IMR-90 (cell line): ENCODE measurements around the gene IL36A. TPM values are rescaled to one million over a fixed set of nuclear protein-coding genes. Genes with fewer than 3 reads are reported as not detected.

ENCODE experiments used
- ATAC-seq: fragments of 200-7000 bp; cut with Tn5 transposase; 2 replicates; pipeline ENCODE4 v1.9.1; 2020; ENCODE audit warnings: low read depth, mild to moderate bottlenecking, moderate library complexity
- BruUV-seq: library from RNA; stranded (reverse); fragments of 400-500 nt; replicated peaks from 2 replicates; lab custom pipeline; 2021; lab: Mats Ljungman, UMichigan
- CTCF ChIA-PET: fragments of 300-600 bp; formaldehyde crosslinking; extraction: SDS; loops from one replicate; lab custom pipeline; 2021; ENCODE audit warnings: antibody characterized with exemption; lab: Yijun Ruan, JAX
- POLR2A ChIA-PET: fragments of 300-600 bp; sonication (Branson Sonifier 250); formaldehyde crosslinking; loops from one replicate; lab custom pipeline; 2022; ENCODE audit warnings: antibody characterized with exemption; ENCODE audit not compliant: unreplicated experiment; lab: Charles Lee
- DNase-seq: peaks from one replicate; pipeline ENCODE4 v3.0.0; 2013
- H2AFZ ChIP-seq: replicated peaks from 2 replicates; pipeline ENCODE3; 2013; ENCODE audit warnings: low read length, mild to moderate bottlenecking; ENCODE audit not compliant: poor library complexity
- H2AK5ac ChIP-seq: 2 replicates; pipeline ENCODE4 v1.6.1; 2013; ENCODE audit warnings: low read depth, low read length, inconsistent platforms
- H2AK9ac ChIP-seq: replicated peaks from 2 replicates; pipeline ENCODE3; 2013; ENCODE audit warnings: mild to moderate bottlenecking, low read depth, low read length, moderate library complexity; ENCODE audit not compliant: poor library complexity
- H2BK120ac ChIP-seq: 2 replicates; pipeline ENCODE4 v1.6.1; 2013; ENCODE audit warnings: low read depth, low read length, inconsistent platforms
- H2BK15ac ChIP-seq: 3 replicates; pipeline ENCODE4 v1.6.1; 2013; ENCODE audit warnings: low read depth, low read length, inconsistent platforms
- H2BK20ac ChIP-seq: 2 replicates; pipeline ENCODE4 v1.6.1; 2013; ENCODE audit warnings: low read depth, mild to moderate bottlenecking, inconsistent platforms, low read length, moderate library complexity
- H2BK5ac ChIP-seq: 2 replicates; pipeline ENCODE4 v1.6.1; 2013; ENCODE audit warnings: mild to moderate bottlenecking, low read depth, low read length, inconsistent platforms; ENCODE audit not compliant: poor library complexity, severe bottlenecking
- H3K14ac ChIP-seq: replicated peaks from 2 replicates; pipeline ENCODE4 v1.6.1; 2013; ENCODE audit warnings: low read depth, low read length, inconsistent platforms
- H3K18ac ChIP-seq: 2 replicates; pipeline ENCODE4 v1.6.1; 2013; ENCODE audit warnings: low read depth, low read length, control low read depth
- H3K23ac ChIP-seq: 2 replicates; pipeline ENCODE4 v1.6.1; 2013; ENCODE audit warnings: low read depth, low read length, inconsistent platforms
- H3K27ac ChIP-seq: 2 replicates; pipeline ENCODE4 v1.5.1; 2013; ENCODE audit warnings: mild to moderate bottlenecking, control low read depth, low read length; ENCODE audit not compliant: insufficient read depth
- H3K27me3 ChIP-seq: 2 replicates; pipeline ENCODE4 v1.6.1; 2013; ENCODE audit warnings: low read length; ENCODE audit not compliant: control insufficient read depth, insufficient read depth
- H3K36me3 ChIP-seq: 2 replicates; pipeline ENCODE4 v1.6.1; 2013; ENCODE audit warnings: low read length, mixed read lengths; ENCODE audit not compliant: control insufficient read depth, insufficient read depth
- H3K4ac ChIP-seq: 2 replicates; pipeline ENCODE4 v1.6.1; 2013; ENCODE audit warnings: low read depth, low read length, inconsistent platforms
- H3K4me1 ChIP-seq: 2 replicates; pipeline ENCODE4 v1.6.1; 2013; ENCODE audit warnings: low read length, mixed read lengths; ENCODE audit not compliant: control insufficient read depth, insufficient read depth
- H3K4me2 ChIP-seq: 2 replicates; pipeline ENCODE4 v1.6.1; 2013; ENCODE audit warnings: low read depth, mild to moderate bottlenecking, control low read depth, low read length, moderate library complexity
- H3K4me3 ChIP-seq: 2 replicates; pipeline ENCODE4 v1.5.1; 2013; ENCODE audit warnings: low read depth, mild to moderate bottlenecking, control low read depth, low read length, moderate library complexity; ENCODE audit not compliant: insufficient read depth
- H3K56ac ChIP-seq: 2 replicates; pipeline ENCODE4 v1.6.1; 2013; ENCODE audit warnings: low read length, inconsistent platforms; ENCODE audit not compliant: insufficient read depth; ENCODE audit errors: extremely low read depth
- H3K79me1 ChIP-seq, 2 experiments: 2 replicates each; pipeline ENCODE4 v1.6.1; 2013; ENCODE audit warnings: low read length in 2 of 2, inconsistent platforms in 1 of 2, low read depth in 1 of 2
- H3K9ac ChIP-seq: 2 replicates; pipeline ENCODE4 v1.6.1; 2013; ENCODE audit warnings: low read depth, low read length, control low read depth
- H3K9me1 ChIP-seq: 2 replicates; pipeline ENCODE4 v1.6.1; 2013; ENCODE audit warnings: low read length, inconsistent platforms; ENCODE audit not compliant: insufficient read depth
- H3K9me3 ChIP-seq: 2 replicates; pipeline ENCODE4 v1.6.1; 2013; ENCODE audit warnings: low read length; ENCODE audit not compliant: control insufficient read depth, insufficient read depth
- H4K20me1 ChIP-seq: 2 replicates; pipeline ENCODE4 v1.6.1; 2013; ENCODE audit warnings: low read length, inconsistent platforms; ENCODE audit not compliant: insufficient read depth
- H4K5ac ChIP-seq: 2 replicates; pipeline ENCODE4 v1.6.1; 2013; ENCODE audit warnings: mild to moderate bottlenecking, low read depth, low read length, control low read depth
- H4K8ac ChIP-seq, 2 experiments: 2 replicates each; pipeline ENCODE4 v1.6.1; 2013; ENCODE audit warnings: low read depth in 2 of 2, low read length in 2 of 2, control low read depth in 1 of 2, inconsistent platforms in 1 of 2
- H4K91ac ChIP-seq: 2 replicates; pipeline ENCODE4 v1.6.1; 2013; ENCODE audit warnings: low read depth, low read length, inconsistent platforms; ENCODE audit not compliant: insufficient read depth
- CEBPB ChIP-seq: IDR thresholded peaks from 2 replicates; pipeline ENCODE4 v1.6.1; 2012; ENCODE audit warnings: low read depth, low read length, improper control_type of control experiment
- MXI1 ChIP-seq: IDR thresholded peaks from 2 replicates; pipeline ENCODE4 v1.6.1; 2012; ENCODE audit warnings: low read depth, mild to moderate bottlenecking, low read length, moderate library complexity, borderline replicate concordance
- whole genome bisulfite sequencing, 2 experiments: methylation state at CpG; one replicate each; pipeline versions ENCODE4 v1.1.5 to v1.1.7; 2013; ENCODE audit warnings: missing lambda C conversion rate in 2 of 2; ENCODE audit not compliant: insufficient read length in 1 of 2; ENCODE audit errors: extremely low coverage in 2 of 2; 5-methylcytosine and 5-hydroxymethylcytosine counted together
- dilution Hi-C: fragments of 300-500 bp; cut with HindIII; formaldehyde crosslinking; loops from one replicate; pipeline ENCODE4 v1.14.3; 2018; ENCODE audit warnings: low sequenced_read_pairs; ENCODE audit not compliant: unreplicated experiment
- in situ Hi-C: fragments of 300-500 bp; cut with MboI; formaldehyde crosslinking; loops from 3 replicates; pipeline ENCODE4 v1.14.3; 2019; ENCODE audit warnings: low sequenced_read_pairs, inconsistent platforms, mixed read lengths
- intact Hi-C: fragments of 100-400 bp; cut with micrococcal nuclease; formaldehyde crosslinking; loops from 2 replicates; pipeline ENCODE4 v1.10.0; 2022
- polyA plus RNA-seq, 3 experiments: library from polyadenylated mRNA; depleted of rRNA; stranded (reverse); fragments of >200 nt; gene quantifications; 2 replicates each; pipeline ENCODE4 v1.2.3, GENCODE V29; 2012; ENCODE audit warnings: low replicate concordance in 1 of 3
- total RNA-seq: library from RNA; depleted of rRNA; stranded (reverse); fragments of >200 nt; gene quantifications from 2 replicates; pipeline ENCODE4 v1.2.3, GENCODE V29; 2012

Gene IL36A
- total and polyA plus RNA-seq, 2 of the 4 experiments (the other 2 are of a cell fraction): not detected

GRCh38 chr2:113052396-113052917 is 47.2 kb downstream of the IL36A start, which contains the start of gene IL36B:
Gene IL36B, minus strand, starts transcription at chr2:113052867.
- Histone ChIP-seq H3K9me3 (no peaks in the 10 kb centered on the region; the same call in 1 of the 2 replicates), H3K36me3 (no peaks in the 10 kb centered on the region), H3K4me1 (no peaks in the 10 kb centered on the region), H2AK5ac (no peak within 1 kb of the TSS), H3K27ac (no peak within 1 kb of the TSS), H3K9ac (no peak within 1 kb of the TSS), H3K23ac (no peak within 1 kb of the TSS), H2AFZ (no peak within 1 kb of the TSS), H3K4me2 (no peak within 1 kb of the TSS), H3K14ac (no peak within 1 kb of the TSS), H3K9me1 (no peaks in the 10 kb centered on the region), H3K79me1 (no peaks in the 10 kb centered on the region), H2BK5ac (no peak within 1 kb of the TSS), H2BK120ac (no peak within 1 kb of the TSS), H3K18ac (no peak within 1 kb of the TSS), H3K56ac (no peak within 1 kb of the TSS), H3K4me3 (no peak within 1 kb of the TSS), H2AK9ac (no peak within 1 kb of the TSS), H4K8ac (no peak within 1 kb of the TSS), H2BK15ac (no peak within 1 kb of the TSS), H3K27me3 (no peaks in the 10 kb centered on the region), H4K5ac (no peak within 1 kb of the TSS), H3K4ac (no peak within 1 kb of the TSS), H2BK20ac (no peak within 1 kb of the TSS), H4K20me1 (no peaks in the 10 kb centered on the region), H4K91ac (no peak within 1 kb of the TSS)
- ATAC-seq: no peak
- dilution Hi-C loops: no loop called here
- intact Hi-C loops: no loop called here
- no CpG with 5 or more reads among the region's 6 CpGs for WGBS, 2 experiments
- no peak for DNase-seq
- TF ChIP-seq MXI1 (no peak), CEBPB (no peak)
- CTCF ChIA-PET: no interaction called here
- in situ Hi-C loops: no loop called here
- POLR2A ChIA-PET: no interaction called here
- no TSS peak for BruUV-seq
